Endodermal cell (in vitro differentiated cells): ENCODE measurements around the gene PFKFB2. TPM values are rescaled to one million over a fixed set of nuclear protein-coding genes. Genes with fewer than 3 reads are reported as not detected.

Experiments used
- DNase-seq: peaks from one replicate; pipeline ENCODE4 v3.0.0-alpha.2; 2017
- H3K27ac ChIP-seq: 2 replicates; pipeline ENCODE4 v1.5.1; 2013; ENCODE audit warnings: mild to moderate bottlenecking, low read depth, low read length, moderate library complexity
- H3K27me3 ChIP-seq: 2 replicates; pipeline ENCODE4 v1.6.1; 2013; ENCODE audit warnings: mild to moderate bottlenecking, low read length, moderate library complexity; ENCODE audit not compliant: insufficient read depth, control insufficient read depth, poor library complexity, severe bottlenecking
- H3K36me3 ChIP-seq: 2 replicates; pipeline ENCODE4 v1.7.0; 2013; ENCODE audit warnings: mild to moderate bottlenecking, low read length, moderate library complexity; ENCODE audit not compliant: control insufficient read depth, insufficient read depth
- H3K4me1 ChIP-seq: one replicate; pipeline ENCODE4 v1.7.0; 2013; ENCODE audit warnings: low read length; ENCODE audit not compliant: control insufficient read depth, insufficient read depth
- H3K4me3 ChIP-seq: 2 replicates; pipeline ENCODE4 v1.5.1; 2013; ENCODE audit warnings: mild to moderate bottlenecking, low read length, moderate library complexity
- H3K9ac ChIP-seq: 2 replicates; pipeline ENCODE4 v1.6.1; 2013; ENCODE audit warnings: mild to moderate bottlenecking, low read length, moderate library complexity; ENCODE audit not compliant: poor library complexity, severe bottlenecking; ENCODE audit errors: extremely low read depth
- H3K9me3 ChIP-seq: 2 replicates; pipeline ENCODE4 v1.6.1; 2013; ENCODE audit warnings: mild to moderate bottlenecking, low read length, moderate library complexity; ENCODE audit not compliant: control insufficient read depth
- H3K27ac Mint-ChIP-seq: 2 replicates; pipeline ENCODE4 v1.8.0; 2020; ENCODE audit warnings: mixed read lengths
- H3K27me3 Mint-ChIP-seq: 2 replicates; pipeline ENCODE4 v1.8.0; 2021; ENCODE audit warnings: mild to moderate bottlenecking, mixed read lengths; ENCODE audit not compliant: insufficient read depth
- H3K36me3 Mint-ChIP-seq: 2 replicates; pipeline ENCODE4 v1.8.0; 2020; ENCODE audit warnings: low read depth, mixed read lengths
- H3K4me1 Mint-ChIP-seq: 2 replicates; pipeline ENCODE4 v1.8.0; 2020; ENCODE audit warnings: mixed read lengths
- H3K4me3 Mint-ChIP-seq: 2 replicates; pipeline ENCODE4 v1.8.0; 2020; ENCODE audit warnings: mild to moderate bottlenecking, moderate library complexity, mixed read lengths
- H3K9me3 Mint-ChIP-seq: 2 replicates; pipeline ENCODE4 v1.8.0; 2020; ENCODE audit warnings: mild to moderate bottlenecking, mixed read lengths
- WGBS, 2 experiments: methylation state at CpG; one replicate each; pipeline versions ENCODE4 v1.1.5 to v1.1.7; 2013; ENCODE audit warnings: missing lambda C conversion rate in 2 of 2, mixed read lengths in 1 of 2; ENCODE audit not compliant: insufficient coverage in 1 of 2, insufficient read length in 1 of 2; 5-methylcytosine and 5-hydroxymethylcytosine counted together
- total RNA-seq, 2 donors: library from RNA; stranded (reverse); fragmentation: NEBNext Ultra II Directional in 1 of 2; extraction: Animal tissue kit (Norgen Biotek cat#: 25700) in 1 of 2; gene quantifications; 2 replicates in 1 of 2; 3 replicates in 1 of 2; pipeline ENCODE4 v1.2.1, GENCODE V29; 2021
- TF ChIP-seq, protein P1 (sequence below): fragments of 200-600 bp; sonication (generic); conservative IDR thresholded peaks from 2 replicates; pipeline ENCODE4 v1.5.0; 2021; ENCODE audit warnings: antibody characterized with exemption, mild to moderate bottlenecking

The PFKFB2 gene
- total RNA-seq, 2 donors from 2014 or later, result 11.2 to 13.4 TPM

DNA sequence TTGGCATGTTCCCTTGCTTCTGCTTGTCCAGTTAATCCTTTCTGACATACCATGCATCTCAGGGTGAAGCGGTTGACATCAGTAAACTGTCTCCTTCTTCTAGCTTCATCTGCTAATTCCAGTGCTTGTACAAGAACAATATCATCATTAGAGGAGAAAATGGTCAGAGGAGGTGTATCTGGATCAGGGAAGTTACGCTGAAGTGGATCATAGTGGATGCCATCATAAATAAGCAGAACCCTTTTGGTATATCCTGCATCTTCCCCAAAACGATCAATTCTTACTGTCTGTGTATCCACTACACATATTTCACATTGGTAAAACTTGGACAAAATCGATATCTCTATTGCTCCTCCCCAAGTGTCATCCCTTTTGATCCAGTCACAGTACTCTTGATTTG, 4.0 kb upstream of the PFKFB2 start:
- Histone ChIP-seq H3K27me3 (no peaks in the 10 kb centered on the region), H3K4me1 (peaks cover 6% of the 10 kb centered on the region), H3K27ac (no peak overlapping the region), H3K4me3 (peak overlapping the region; percentile 97), H3K36me3 (peaks cover 47% of the 10 kb centered on the region), H3K9me3 (no peaks in the 10 kb centered on the region), H3K9ac (no peak overlapping the region)
- H3K4me1 Mint-ChIP-seq, result peaks cover 29% of the 10 kb centered on the region
- no peak overlapping the region for H3K27ac Mint-ChIP-seq
- TF ChIP-seq, protein P1, sequence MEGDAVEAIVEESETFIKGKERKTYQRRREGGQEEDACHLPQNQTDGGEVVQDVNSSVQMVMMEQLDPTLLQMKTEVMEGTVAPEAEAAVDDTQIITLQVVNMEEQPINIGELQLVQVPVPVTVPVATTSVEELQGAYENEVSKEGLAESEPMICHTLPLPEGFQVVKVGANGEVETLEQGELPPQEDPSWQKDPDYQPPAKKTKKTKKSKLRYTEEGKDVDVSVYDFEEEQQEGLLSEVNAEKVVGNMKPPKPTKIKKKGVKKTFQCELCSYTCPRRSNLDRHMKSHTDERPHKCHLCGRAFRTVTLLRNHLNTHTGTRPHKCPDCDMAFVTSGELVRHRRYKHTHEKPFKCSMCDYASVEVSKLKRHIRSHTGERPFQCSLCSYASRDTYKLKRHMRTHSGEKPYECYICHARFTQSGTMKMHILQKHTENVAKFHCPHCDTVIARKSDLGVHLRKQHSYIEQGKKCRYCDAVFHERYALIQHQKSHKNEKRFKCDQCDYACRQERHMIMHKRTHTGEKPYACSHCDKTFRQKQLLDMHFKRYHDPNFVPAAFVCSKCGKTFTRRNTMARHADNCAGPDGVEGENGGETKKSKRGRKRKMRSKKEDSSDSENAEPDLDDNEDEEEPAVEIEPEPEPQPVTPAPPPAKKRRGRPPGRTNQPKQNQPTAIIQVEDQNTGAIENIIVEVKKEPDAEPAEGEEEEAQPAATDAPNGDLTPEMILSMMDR, result no peak
- peaks cover 2% of the 10 kb centered on the region for H3K27me3 Mint-ChIP-seq
- peaks cover 10% of the 10 kb centered on the region for H3K36me3 Mint-ChIP-seq
- 92 to 96% methylated on average over 3 to 4 of the region's 4 CpGs for WGBS, 2 experiments
- peak overlapping the region; percentile 99 for H3K4me3 Mint-ChIP-seq
- no peak for DNase-seq
- no peaks in the 10 kb centered on the region for H3K9me3 Mint-ChIP-seq

DNA sequence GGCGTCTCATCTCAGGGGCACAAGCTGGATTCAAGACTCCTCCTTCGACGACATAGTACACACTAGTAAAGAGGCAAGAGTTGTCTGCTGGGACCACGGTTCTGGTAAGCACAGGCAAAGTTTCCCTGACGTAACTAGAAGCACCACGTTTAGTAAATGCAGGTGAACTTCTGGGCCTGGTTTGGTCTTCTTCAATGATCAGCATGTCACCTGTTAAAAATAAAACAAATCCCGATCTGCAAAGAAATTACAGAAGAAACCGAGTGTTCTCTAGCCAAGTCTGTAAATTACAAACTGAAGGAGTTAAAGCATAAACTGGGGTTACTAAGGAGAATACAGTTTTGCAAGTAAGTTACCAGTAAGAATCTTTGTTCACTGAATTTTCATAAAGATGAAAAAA, 3.6 kb upstream of the PFKFB2 start:
- Mint-ChIP-seq H3K4me1 (peaks cover 29% of the 10 kb centered on the region), H3K9me3 (no peaks in the 10 kb centered on the region), H3K36me3 (peaks cover 10% of the 10 kb centered on the region), H3K27me3 (peaks cover 2% of the 10 kb centered on the region), H3K27ac (no peak overlapping the region), H3K4me3 (peak overlapping the region; percentile 99)
- Histone ChIP-seq H3K27ac (no peak overlapping the region), H3K9me3 (no peaks in the 10 kb centered on the region), H3K4me1 (peaks cover 6% of the 10 kb centered on the region), H3K36me3 (peaks cover 47% of the 10 kb centered on the region), H3K4me3 (peak overlapping the region; percentile 97), H3K27me3 (no peaks in the 10 kb centered on the region), H3K9ac (peak overlapping the region; percentile 94)
- DNase-seq, result no peak
- 68 to 77% methylated on average over 8 of the region's 8 CpGs for WGBS, 2 experiments
- TF ChIP-seq, protein P1, result no peak

DNA sequence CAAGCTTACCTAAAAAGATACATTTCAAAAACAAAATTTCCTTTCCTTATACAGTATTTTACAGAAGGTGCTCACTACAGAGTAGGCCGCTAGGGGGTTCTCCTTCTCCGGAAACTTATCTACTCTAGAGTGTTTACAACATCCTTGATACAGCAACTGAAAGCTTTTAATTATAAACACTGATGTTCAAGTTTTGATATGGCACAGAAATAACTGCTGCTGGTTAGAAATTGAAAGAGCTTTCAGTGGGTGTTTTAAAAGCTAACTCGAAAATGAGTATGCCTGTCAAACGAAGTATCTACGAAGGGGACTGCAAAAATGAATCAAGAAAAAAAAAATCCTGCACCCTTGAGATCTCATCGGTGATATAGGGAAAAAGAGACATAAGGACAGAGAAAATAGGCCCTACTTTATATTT, 3.1 kb upstream of the PFKFB2 start:
- Histone ChIP-seq H3K27ac (peak overlapping the region; percentile 87), H3K27me3 (no peaks in the 10 kb centered on the region), H3K4me1 (peaks cover 6% of the 10 kb centered on the region), H3K36me3 (peaks cover 45% of the 10 kb centered on the region), H3K9me3 (no peaks in the 10 kb centered on the region), H3K4me3 (peak overlapping the region; percentile 97), H3K9ac (peak overlapping the region; percentile 94)
- peaks cover 10% of the 10 kb centered on the region for H3K36me3 Mint-ChIP-seq
- TF ChIP-seq, protein P1, result peak; percentile 90
- H3K4me1 Mint-ChIP-seq, result peaks cover 26% of the 10 kb centered on the region
- DNase-seq, result no peak
- H3K27me3 Mint-ChIP-seq, result peaks cover 2% of the 10 kb centered on the region
- H3K4me3 Mint-ChIP-seq, result peak overlapping the region; percentile 99
- WGBS, 2 experiments, result 0% methylated on average over 5 to 6 of the region's 6 CpGs
- no peaks in the 10 kb centered on the region for H3K9me3 Mint-ChIP-seq
- H3K27ac Mint-ChIP-seq, result peak overlapping the region; percentile 99
